ENCODE measurements around the gene CLEC3A.

Gene CLEC3A

GRCh38 chr16:77995843-77996455, 26.4 kb upstream of the CLEC3A start:
- H3K9me3 ChIP-seq (ENCODE audit: control insufficient read depth, low read depth, low read length) = peaks cover 7% of the 10 kb centered on the region
- peaks cover 27% of the 10 kb centered on the region for H3K4me1 ChIP-seq (ENCODE audit: control insufficient read depth, low read depth, low read length)
- no peak overlapping the region for H3K9ac ChIP-seq (ENCODE audit: low read length)
- H3K27me3 ChIP-seq (ENCODE audit: control insufficient read depth, insufficient read depth, low read length) = no peaks in the 10 kb centered on the region
- H3K4me3 ChIP-seq (ENCODE audit: low read length) = no peak overlapping the region
- no peaks in the 10 kb centered on the region for H3K36me3 ChIP-seq (ENCODE audit: control insufficient read depth, low read depth, low read length)
- no peak overlapping the region for H3K27ac ChIP-seq (ENCODE audit: low read length)

- peaks cover 7% of the 10 kb centered on the region for H3K9me3 ChIP-seq (ENCODE audit: control insufficient read depth, low read depth, low read length)
- no peaks in the 10 kb centered on the region for H3K36me3 ChIP-seq (ENCODE audit: control insufficient read depth, low read depth, low read length)
- no peak overlapping the region for H3K9ac ChIP-seq (ENCODE audit: low read length)
- no peak overlapping the region for H3K27ac ChIP-seq (ENCODE audit: low read length)
- no peaks in the 10 kb centered on the region for H3K27me3 ChIP-seq (ENCODE audit: control insufficient read depth, insufficient read depth, low read length)
- H3K4me1 ChIP-seq (ENCODE audit: control insufficient read depth, low read depth, low read length) = peaks cover 8% of the 10 kb centered on the region
- no peak overlapping the region for H3K4me3 ChIP-seq (ENCODE audit: low read length)
Observed at GRCh38 chr16:77998350-77999023, 23.9 kb upstream of the CLEC3A start.

GRCh38 chr16:78001451-78002025, 20.8 kb upstream of the CLEC3A start:
- Histone ChIP-seq H3K27ac (ENCODE audit: low read length) (no peak overlapping the region), H3K4me3 (ENCODE audit: low read length) (no peak overlapping the region), H3K36me3 (ENCODE audit: control insufficient read depth, low read depth, low read length) (no peaks in the 10 kb centered on the region), H3K9ac (ENCODE audit: low read length) (no peak overlapping the region), H3K27me3 (ENCODE audit: control insufficient read depth, insufficient read depth, low read length) (no peaks in the 10 kb centered on the region), H3K9me3 (ENCODE audit: control insufficient read depth, low read depth, low read length) (no peaks in the 10 kb centered on the region), H3K4me1 (ENCODE audit: control insufficient read depth, low read depth, low read length) (peaks cover 4% of the 10 kb centered on the region)

- H3K9me3 ChIP-seq (ENCODE audit: control insufficient read depth, low read depth, low read length) = no peaks in the 10 kb centered on the region
- H3K36me3 ChIP-seq (ENCODE audit: control insufficient read depth, low read depth, low read length) = no peaks in the 10 kb centered on the region
- no peak overlapping the region for H3K9ac ChIP-seq (ENCODE audit: low read length)
- H3K27ac ChIP-seq (ENCODE audit: low read length) = no peak overlapping the region
- H3K27me3 ChIP-seq (ENCODE audit: control insufficient read depth, insufficient read depth, low read length) = no peaks in the 10 kb centered on the region
- H3K4me3 ChIP-seq (ENCODE audit: low read length) = no peak overlapping the region
- H3K4me1 ChIP-seq (ENCODE audit: control insufficient read depth, low read depth, low read length) = peaks cover 4% of the 10 kb centered on the region
Observed at GRCh38 chr16:78002915-78003538, 19.3 kb upstream of the CLEC3A start.

- Histone ChIP-seq H3K4me1 (ENCODE audit: control insufficient read depth, low read depth, low read length) (peaks cover 4% of the 10 kb centered on the region), H3K36me3 (ENCODE audit: control insufficient read depth, low read depth, low read length) (no peaks in the 10 kb centered on the region), H3K4me3 (ENCODE audit: low read length) (no peak overlapping the region), H3K9ac (ENCODE audit: low read length) (no peak overlapping the region), H3K9me3 (ENCODE audit: control insufficient read depth, low read depth, low read length) (no peaks in the 10 kb centered on the region), H3K27me3 (ENCODE audit: control insufficient read depth, insufficient read depth, low read length) (no peaks in the 10 kb centered on the region), H3K27ac (ENCODE audit: low read length) (no peak overlapping the region)
Observed at GRCh38 chr16:78004517-78004916, 17.8 kb upstream of the CLEC3A start.

- Histone ChIP-seq H3K27me3 (ENCODE audit: control insufficient read depth, insufficient read depth, low read length) (no peaks in the 10 kb centered on the region), H3K27ac (ENCODE audit: low read length) (no peak overlapping the region), H3K4me3 (ENCODE audit: low read length) (no peak overlapping the region), H3K9me3 (ENCODE audit: control insufficient read depth, low read depth, low read length) (no peaks in the 10 kb centered on the region), H3K9ac (ENCODE audit: low read length) (no peak overlapping the region), H3K36me3 (ENCODE audit: control insufficient read depth, low read depth, low read length) (no peaks in the 10 kb centered on the region), H3K4me1 (ENCODE audit: control insufficient read depth, low read depth, low read length) (peaks cover 4% of the 10 kb centered on the region)
Observed at GRCh38 chr16:78005881-78006280, 16.5 kb upstream of the CLEC3A start.

GRCh38 chr16:78007121-78007520, 15.2 kb upstream of the CLEC3A start:
- Histone ChIP-seq H3K9ac (ENCODE audit: low read length) (no peak overlapping the region), H3K27me3 (ENCODE audit: control insufficient read depth, insufficient read depth, low read length) (no peaks in the 10 kb centered on the region), H3K27ac (ENCODE audit: low read length) (no peak overlapping the region), H3K4me3 (ENCODE audit: low read length) (no peak overlapping the region), H3K36me3 (ENCODE audit: control insufficient read depth, low read depth, low read length) (no peaks in the 10 kb centered on the region), H3K4me1 (ENCODE audit: control insufficient read depth, low read depth, low read length) (peaks cover 4% of the 10 kb centered on the region), H3K9me3 (ENCODE audit: control insufficient read depth, low read depth, low read length) (no peaks in the 10 kb centered on the region)

- Histone ChIP-seq H3K27me3 (ENCODE audit: control insufficient read depth, insufficient read depth, low read length) (no peaks in the 10 kb centered on the region), H3K27ac (ENCODE audit: low read length) (no peak overlapping the region), H3K9ac (ENCODE audit: low read length) (no peak overlapping the region), H3K4me1 (ENCODE audit: control insufficient read depth, low read depth, low read length) (peaks cover 9% of the 10 kb centered on the region), H3K4me3 (ENCODE audit: low read length) (no peak overlapping the region), H3K36me3 (ENCODE audit: control insufficient read depth, low read depth, low read length) (no peaks in the 10 kb centered on the region), H3K9me3 (ENCODE audit: control insufficient read depth, low read depth, low read length) (no peaks in the 10 kb centered on the region)
Observed at GRCh38 chr16:78024159-78024558, 1.8 kb downstream of the CLEC3A start.

GRCh38 chr16:78025631-78026030, 3.3 kb downstream of the CLEC3A start:
- Histone ChIP-seq H3K27ac (ENCODE audit: low read length) (no peak overlapping the region), H3K9ac (ENCODE audit: low read length) (no peak overlapping the region)

GRCh38 chr16:78028018-78028417, 5.7 kb downstream of the CLEC3A start:
- no peak overlapping the region for H3K9ac ChIP-seq (ENCODE audit: low read length)
- no peak overlapping the region for H3K27ac ChIP-seq (ENCODE audit: low read length)
- H3K4me1 ChIP-seq (ENCODE audit: control insufficient read depth, low read depth, low read length) = no peaks in the 10 kb centered on the region
- H3K4me3 ChIP-seq (ENCODE audit: low read length) = no peak overlapping the region
- H3K27me3 ChIP-seq (ENCODE audit: control insufficient read depth, insufficient read depth, low read length) = no peaks in the 10 kb centered on the region
- H3K36me3 ChIP-seq (ENCODE audit: control insufficient read depth, low read depth, low read length) = no peaks in the 10 kb centered on the region
- H3K9me3 ChIP-seq (ENCODE audit: control insufficient read depth, low read depth, low read length) = no peaks in the 10 kb centered on the region

More at GRCh38 chr16:78025631-78026030, 3.3 kb downstream of the CLEC3A start:
- Histone ChIP-seq H3K4me3 (ENCODE audit: low read length) (no peak overlapping the region), H3K36me3 (ENCODE audit: control insufficient read depth, low read depth, low read length) (no peaks in the 10 kb centered on the region), H3K27me3 (ENCODE audit: control insufficient read depth, insufficient read depth, low read length) (no peaks in the 10 kb centered on the region), H3K9me3 (ENCODE audit: control insufficient read depth, low read depth, low read length) (no peaks in the 10 kb centered on the region), H3K4me1 (ENCODE audit: control insufficient read depth, low read depth, low read length) (peaks cover 9% of the 10 kb centered on the region)

GRCh38 chr16:78034530-78034929, 12.2 kb downstream of the CLEC3A start:
- H3K9ac ChIP-seq (ENCODE audit: low read length) = no peak overlapping the region
- no peak overlapping the region for H3K4me3 ChIP-seq (ENCODE audit: low read length)
- H3K27ac ChIP-seq (ENCODE audit: low read length) = no peak overlapping the region

More at GRCh38 chr16:78034530-78034929, 12.2 kb downstream of the CLEC3A start:
- H3K27me3 ChIP-seq (ENCODE audit: control insufficient read depth, insufficient read depth, low read length) = no peaks in the 10 kb centered on the region
- H3K9me3 ChIP-seq (ENCODE audit: control insufficient read depth, low read depth, low read length) = no peaks in the 10 kb centered on the region
- no peaks in the 10 kb centered on the region for H3K4me1 ChIP-seq (ENCODE audit: control insufficient read depth, low read depth, low read length)
- no peaks in the 10 kb centered on the region for H3K36me3 ChIP-seq (ENCODE audit: control insufficient read depth, low read depth, low read length)
